Loucy (cell line): ENCODE measurements around the gene PEX12.

ENCODE experiments used
- H2AFZ ChIP-seq: fragments of 200-600 bp; sonication (generic); 2 replicates; pipeline ENCODE4 v1.6.0; 2016; ENCODE audit warnings: antibody characterized with exemption, mild to moderate bottlenecking, low read length, moderate library complexity
- H3F3A ChIP-seq: fragments of 200-600 bp; 2 replicates; pipeline ENCODE4 v1.6.0; 2016; ENCODE audit warnings: antibody characterized with exemption, low read depth, mild to moderate bottlenecking
- H3K27me3 ChIP-seq: fragments of 200-600 bp; sonication (generic); 2 replicates; pipeline ENCODE4 v1.6.1; 2014; ENCODE audit warnings: low read length, mild to moderate bottlenecking; ENCODE audit not compliant: insufficient read depth, poor library complexity, severe bottlenecking
- H3K36me3 ChIP-seq: fragments of 200-600 bp; sonication (generic); 2 replicates; pipeline ENCODE4 v1.6.1; 2016; ENCODE audit warnings: low read length; ENCODE audit not compliant: insufficient read depth
- H3K4me1 ChIP-seq: fragments of 200-600 bp; sonication (generic); 2 replicates; pipeline ENCODE4 v1.5.1; 2014; ENCODE audit warnings: low read length, mild to moderate bottlenecking; ENCODE audit not compliant: insufficient read depth, poor library complexity, severe bottlenecking
- H3K4me2 ChIP-seq: fragments of 200-600 bp; sonication (generic); 2 replicates; pipeline ENCODE4 v1.6.0; 2014; ENCODE audit warnings: antibody characterized with exemption, low read length, low read depth, mild to moderate bottlenecking; ENCODE audit not compliant: poor library complexity, severe bottlenecking
- H3K4me3 ChIP-seq: fragments of 200-600 bp; sonication (generic); 2 replicates; pipeline ENCODE4 v1.5.1; 2014; ENCODE audit warnings: low read length, mild to moderate bottlenecking, mixed read lengths; ENCODE audit not compliant: poor library complexity, severe bottlenecking
- H3K79me2 ChIP-seq: fragments of 200-600 bp; sonication (generic); 2 replicates; pipeline ENCODE4 v1.6.1; 2014; ENCODE audit warnings: low read length; ENCODE audit not compliant: insufficient read depth
- H3K9ac ChIP-seq: fragments of 200-600 bp; sonication (generic); 2 replicates; pipeline ENCODE4 v1.6.0; 2014; ENCODE audit warnings: mild to moderate bottlenecking, low read depth, low read length, moderate library complexity; ENCODE audit not compliant: poor library complexity, severe bottlenecking
- H3K9me2 ChIP-seq: fragments of 200-600 bp; sonication (generic); replicated peaks from 2 replicates; pipeline ENCODE4 v1.6.1; 2016; ENCODE audit warnings: low read depth, low read length, mixed read lengths
- H3K9me3 ChIP-seq: fragments of 200-600 bp; sonication (generic); 2 replicates; pipeline ENCODE4 v1.6.1; 2014; ENCODE audit warnings: mild to moderate bottlenecking, antibody characterized with exemption, low read length, low read depth; ENCODE audit not compliant: insufficient read depth
- H4K20me1 ChIP-seq: fragments of 200-600 bp; sonication (generic); 2 replicates; pipeline ENCODE4 v1.6.0; 2014; ENCODE audit warnings: antibody characterized with exemption, low read length, mild to moderate bottlenecking; ENCODE audit not compliant: insufficient read depth, poor library complexity, severe bottlenecking
- EZH2phosphoT487 ChIP-seq: fragments of 200-600 bp; IDR thresholded peaks from 2 replicates; pipeline ENCODE4 v1.6.1; 2018; ENCODE audit warnings: antibody characterized with exemption, mild to moderate bottlenecking, moderate library complexity, borderline replicate concordance
- TF ChIP-seq, protein P1 (sequence below): fragments of 200-600 bp; sonication (generic); conservative IDR thresholded peaks from 2 replicates; pipeline ENCODE4 v1.5.1; 2014; ENCODE audit warnings: mild to moderate bottlenecking, antibody characterized with exemption, low read length

PEX12 gene

DNA sequence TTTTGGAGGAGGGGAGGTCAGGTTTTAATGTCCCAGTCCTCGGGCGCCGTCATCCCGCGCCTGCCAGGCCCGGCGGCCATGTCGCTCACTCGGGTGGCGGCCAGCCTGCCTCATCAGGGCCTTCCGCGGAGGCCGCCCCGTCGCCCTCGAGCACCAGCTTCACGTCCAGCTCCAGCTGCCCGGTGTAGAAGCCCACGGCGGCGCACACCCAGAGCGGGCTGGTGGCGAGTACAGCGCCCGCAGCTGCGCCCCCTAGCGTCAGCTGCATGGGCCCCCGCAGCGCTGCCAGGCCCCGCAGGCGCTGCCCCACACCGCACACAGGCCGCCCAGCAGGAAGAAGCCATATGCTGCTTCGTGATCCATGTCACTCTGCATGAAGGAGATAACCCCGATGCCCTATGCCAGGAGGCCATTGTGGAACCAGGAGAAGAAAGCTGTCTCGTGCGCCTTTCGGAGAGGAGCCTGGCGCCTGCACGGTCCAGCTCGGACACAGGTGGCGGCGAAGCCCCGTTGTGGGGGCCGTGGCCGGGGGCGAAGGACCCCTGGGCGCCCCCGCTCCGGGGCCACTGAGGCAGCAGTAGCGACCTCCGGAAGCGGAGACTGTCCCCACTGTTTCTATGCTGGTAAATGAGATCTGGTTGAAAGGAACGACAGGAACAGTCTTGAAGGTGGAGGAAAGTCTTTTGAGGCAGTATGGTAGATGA is 18.3 kb upstream of the PEX12 start:
- Histone ChIP-seq H3K4me3 (no peak overlapping the region), H2AFZ (no peak overlapping the region), H3K27me3 (no peaks in the 10 kb centered on the region), H3K36me3 (peaks cover 71% of the 10 kb centered on the region), H3K9me3 (no peaks in the 10 kb centered on the region), H3K4me1 (peaks cover 9% of the 10 kb centered on the region), H3K9ac (no peak overlapping the region), H3F3A (no peaks in the 10 kb centered on the region), H3K79me2 (peaks cover 34% of the 10 kb centered on the region; the same call in 1 of the 2 replicates), H3K9me2 (no peaks in the 10 kb centered on the region), H4K20me1 (peaks cover 21% of the 10 kb centered on the region), H3K4me2 (no peak overlapping the region)
- TF ChIP-seq EZH2phosphoT487 = no peak
- TF ChIP-seq, protein P1, sequence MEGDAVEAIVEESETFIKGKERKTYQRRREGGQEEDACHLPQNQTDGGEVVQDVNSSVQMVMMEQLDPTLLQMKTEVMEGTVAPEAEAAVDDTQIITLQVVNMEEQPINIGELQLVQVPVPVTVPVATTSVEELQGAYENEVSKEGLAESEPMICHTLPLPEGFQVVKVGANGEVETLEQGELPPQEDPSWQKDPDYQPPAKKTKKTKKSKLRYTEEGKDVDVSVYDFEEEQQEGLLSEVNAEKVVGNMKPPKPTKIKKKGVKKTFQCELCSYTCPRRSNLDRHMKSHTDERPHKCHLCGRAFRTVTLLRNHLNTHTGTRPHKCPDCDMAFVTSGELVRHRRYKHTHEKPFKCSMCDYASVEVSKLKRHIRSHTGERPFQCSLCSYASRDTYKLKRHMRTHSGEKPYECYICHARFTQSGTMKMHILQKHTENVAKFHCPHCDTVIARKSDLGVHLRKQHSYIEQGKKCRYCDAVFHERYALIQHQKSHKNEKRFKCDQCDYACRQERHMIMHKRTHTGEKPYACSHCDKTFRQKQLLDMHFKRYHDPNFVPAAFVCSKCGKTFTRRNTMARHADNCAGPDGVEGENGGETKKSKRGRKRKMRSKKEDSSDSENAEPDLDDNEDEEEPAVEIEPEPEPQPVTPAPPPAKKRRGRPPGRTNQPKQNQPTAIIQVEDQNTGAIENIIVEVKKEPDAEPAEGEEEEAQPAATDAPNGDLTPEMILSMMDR = no peak

DNA sequence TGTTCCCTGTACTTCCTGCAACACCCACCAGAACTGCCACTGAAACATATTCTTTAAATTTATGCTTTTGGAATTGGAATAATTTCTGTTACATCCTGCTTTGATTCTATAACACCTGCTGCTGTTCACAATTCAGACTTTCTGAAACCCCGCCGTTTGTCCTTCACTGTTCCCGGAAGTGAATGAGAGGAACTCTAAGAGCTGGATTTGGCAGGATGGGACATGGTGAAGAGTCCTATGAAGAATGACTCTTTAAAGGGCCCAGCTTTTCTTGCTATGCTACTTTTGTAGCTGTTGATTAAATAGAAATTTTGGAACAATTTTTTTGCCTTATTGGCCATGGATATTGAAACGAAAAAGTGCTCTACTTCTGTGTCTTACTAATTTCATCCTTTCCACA is 17.7 kb upstream of the PEX12 start:
- Histone ChIP-seq H4K20me1 (peaks cover 27% of the 10 kb centered on the region), H3K36me3 (peaks cover 65% of the 10 kb centered on the region), H3K9ac (no peak overlapping the region), H3K27me3 (no peaks in the 10 kb centered on the region), H3K79me2 (peaks cover 40% of the 10 kb centered on the region; the same call in 1 of the 2 replicates), H3K9me2 (no peaks in the 10 kb centered on the region), H3F3A (no peaks in the 10 kb centered on the region), H3K4me3 (no peak overlapping the region), H3K9me3 (no peaks in the 10 kb centered on the region), H3K4me1 (peaks cover 11% of the 10 kb centered on the region), H2AFZ (no peak overlapping the region), H3K4me2 (no peak overlapping the region)
- TF ChIP-seq, protein P1 = no peak
- no peak for TF ChIP-seq EZH2phosphoT487

DNA sequence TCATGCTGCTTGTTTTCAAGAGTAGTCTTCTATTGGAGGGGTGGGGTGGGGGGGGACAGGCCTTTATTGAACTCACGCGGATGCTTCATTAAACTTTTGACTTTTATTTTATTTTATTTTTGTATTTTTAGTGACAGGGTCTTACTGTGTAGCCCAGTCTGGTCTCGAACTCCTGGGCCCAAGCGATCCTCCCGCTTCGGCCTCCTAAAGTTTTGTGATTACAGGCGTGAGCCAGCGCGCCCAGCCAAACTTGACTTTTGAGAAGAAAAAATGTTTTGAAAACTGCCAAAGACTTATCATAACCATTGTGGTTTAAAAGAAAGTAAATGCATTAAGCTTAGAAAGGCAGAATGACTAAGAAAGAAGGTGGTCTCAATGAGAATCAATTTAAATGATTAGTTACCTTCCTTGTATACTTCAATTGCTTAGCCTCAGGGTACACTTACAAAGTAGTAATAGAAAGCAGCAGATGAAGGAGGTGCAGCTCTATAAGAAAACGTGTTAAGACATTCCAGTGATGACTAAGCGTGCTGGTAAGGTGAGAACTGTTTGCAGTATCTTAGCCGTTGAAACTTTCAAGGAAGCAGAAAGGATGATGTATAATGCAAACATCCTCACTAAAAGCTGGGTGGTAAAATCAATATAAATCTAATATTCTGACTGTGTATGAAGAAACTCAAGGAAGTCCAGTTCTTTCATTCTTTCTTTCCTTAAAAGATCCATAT is 10.0 kb upstream of the PEX12 start:
- Histone ChIP-seq H3K4me3 (peak overlapping the region; percentile 94), H2AFZ (no peak overlapping the region)

More for the DNA sequence above, 10.0 kb upstream of the PEX12 start:
- H3K9ac ChIP-seq = peak overlapping the region; percentile 86
- H3K4me1 ChIP-seq = peaks cover 33% of the 10 kb centered on the region
- no peak for TF ChIP-seq EZH2phosphoT487
- TF ChIP-seq, protein P1 = no peak
- no peaks in the 10 kb centered on the region for H3K9me2 ChIP-seq
- H3K36me3 ChIP-seq = no peaks in the 10 kb centered on the region
- H3K9me3 ChIP-seq = no peaks in the 10 kb centered on the region
- no peaks in the 10 kb centered on the region for H3F3A ChIP-seq
- H3K79me2 ChIP-seq = peaks cover 58% of the 10 kb centered on the region
- peaks cover 5% of the 10 kb centered on the region for H3K27me3 ChIP-seq
- H4K20me1 ChIP-seq = peaks cover 34% of the 10 kb centered on the region
- H3K4me2 ChIP-seq = peak overlapping the region; percentile 69
